Stimulated activated naive CD8-positive, alpha-beta T cell treated with anti-CD3 and anti-CD28 coated beads, Interleukin-15, Interleukin-2, amounts not matched to agents 100 ng/mL and 50 ng/mL, for 24 hours (primary cell): ENCODE results near the gene GPR18.

Experiments used
- H3K27ac Mint-ChIP-seq: one replicate; pipeline ENCODE4 v1.8.0; 2021; ENCODE audit warnings: mild to moderate bottlenecking, mixed read lengths
- H3K27me3 Mint-ChIP-seq: one replicate; pipeline ENCODE4 v1.8.0; 2021; ENCODE audit warnings: mixed read lengths
- H3K36me3 Mint-ChIP-seq: one replicate; pipeline ENCODE4 v1.8.0; 2021; ENCODE audit warnings: low read depth, mixed read lengths
- H3K4me1 Mint-ChIP-seq: one replicate; pipeline ENCODE4 v1.8.0; 2021; ENCODE audit warnings: low read depth, mixed read lengths
- H3K4me3 Mint-ChIP-seq: one replicate; pipeline ENCODE4 v1.8.0; 2021; ENCODE audit warnings: mild to moderate bottlenecking, mixed read lengths
- H3K9me3 Mint-ChIP-seq: one replicate; pipeline ENCODE4 v1.8.0; 2021; ENCODE audit warnings: mixed read lengths

Gene GPR18

DNA sequence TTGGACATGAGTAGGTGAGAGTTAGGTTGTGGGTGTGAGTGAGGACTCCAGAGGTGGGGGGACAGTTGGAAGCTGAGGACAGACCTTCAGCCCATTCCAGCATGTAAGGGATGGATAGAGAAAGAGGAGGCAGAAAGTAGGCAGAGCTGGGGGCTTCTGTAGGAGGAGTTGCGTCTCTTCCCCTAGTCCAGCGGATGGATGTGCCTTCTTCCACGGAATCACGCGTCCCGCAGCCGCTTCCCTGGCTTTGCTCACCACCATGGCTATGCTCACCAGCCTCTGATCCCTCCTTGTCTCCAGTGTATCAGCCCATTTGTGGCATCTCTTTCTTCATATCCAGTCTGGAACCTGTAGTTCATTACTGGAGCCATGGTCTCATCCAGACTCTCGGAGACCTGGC lies 52.0 kb downstream of the GPR18 start:
- Mint-ChIP-seq H3K4me3 (peak overlapping the region; percentile 78), H3K9me3 (no peaks in the 10 kb centered on the region), H3K27me3 (no peaks in the 10 kb centered on the region), H3K36me3 (peaks cover 60% of the 10 kb centered on the region), H3K4me1 (peaks cover 92% of the 10 kb centered on the region), H3K27ac (no peak overlapping the region)

DNA sequence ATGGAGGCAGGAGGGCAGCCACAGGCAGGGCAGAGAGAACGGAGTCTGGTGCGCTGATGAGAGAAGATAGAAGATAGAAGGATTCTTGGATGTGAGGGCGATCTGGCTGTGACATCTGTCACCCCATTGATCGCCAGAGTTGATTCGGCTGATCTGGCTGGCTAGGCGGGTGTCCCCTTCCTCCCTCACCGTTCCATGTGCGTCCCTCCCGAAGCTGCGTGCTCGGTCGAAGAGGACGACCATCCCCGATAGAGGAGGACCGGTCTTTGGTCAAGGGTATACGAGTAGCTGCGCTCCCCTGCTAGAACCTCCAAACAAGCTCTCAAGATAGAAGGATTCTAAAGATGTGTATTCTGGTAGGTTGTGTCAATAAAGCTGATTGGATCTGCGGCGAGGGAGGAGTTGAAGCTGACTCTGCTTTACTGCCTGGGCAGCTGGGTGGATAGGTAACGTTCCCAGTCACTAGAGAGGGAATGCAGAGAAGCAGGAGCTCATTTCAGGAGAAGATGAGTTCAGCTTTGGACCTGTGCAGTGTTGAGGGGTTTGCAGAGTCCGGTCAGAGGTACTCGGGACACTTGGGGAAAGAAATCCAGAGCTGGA lies 52.5 kb downstream of the GPR18 start:
- Mint-ChIP-seq H3K9me3 (no peaks in the 10 kb centered on the region), H3K4me3 (peak overlapping the region; percentile 78), H3K36me3 (peaks cover 56% of the 10 kb centered on the region), H3K27me3 (no peaks in the 10 kb centered on the region), H3K27ac (peak overlapping the region; percentile 88), H3K4me1 (peaks cover 88% of the 10 kb centered on the region)
